Endothelial cell of umbilical vein (primary cell): Measurements from ENCODE around the gene ASIC4. TPM values are rescaled to one million over a fixed set of nuclear protein-coding genes. Genes with fewer than 3 reads are reported as not detected.

Experiments used
- Bru-seq: library from RNA; stranded (reverse); fragments of 400-500 nt; gene quantifications from one replicate; lab custom pipeline; 2021; lab: Mats Ljungman, UMichigan
- BruChase-seq, 2 experiments: library from RNA; stranded (reverse); fragments of 400-500 nt; gene quantifications; one replicate each; lab custom pipeline; 2021; lab: Mats Ljungman, UMichigan
- BruUV-seq: library from RNA; stranded (reverse); fragments of 400-500 nt; replicated peaks from 2 replicates; lab custom pipeline; 2021; lab: Mats Ljungman, UMichigan
- CTCF ChIA-PET: fragments of 300-600, 350-600 bp; sonication (Branson Sonifier 250); formaldehyde crosslinking; loops from one replicate; lab custom pipeline; 2021; ENCODE audit warnings: antibody characterized with exemption, inconsistent platforms; lab: Charles Lee
- POLR2A ChIA-PET: fragments of 300-600, 350-600 bp; sonication (Branson Sonifier 250); formaldehyde crosslinking; loops from one replicate; lab custom pipeline; 2021; ENCODE audit warnings: antibody characterized with exemption, inconsistent platforms; lab: Charles Lee
- DNase-seq: peaks from one replicate; pipeline ENCODE4 v3.0.0-alpha.2; 2011; ENCODE audit warnings: low read depth, low spot score
- FAIRE-seq: peaks from 2 replicates; lab custom pipeline; 2011; peaks lifted over from hg19 to GRCh38; lab: Jason Lieb, UNC
- H2AFZ ChIP-seq: 2 replicates; pipeline ENCODE4 v1.6.0; 2012; ENCODE audit warnings: low read depth, low read length, control low read depth, inconsistent platforms
- H3K27ac ChIP-seq: 2 replicates; pipeline ENCODE4 v1.5.1; 2011; ENCODE audit warnings: low read depth, mild to moderate bottlenecking, control low read depth, low read length, moderate library complexity; ENCODE audit not compliant: insufficient read depth
- H3K27me3 ChIP-seq, 2 experiments: 2 replicates each; pipeline versions ENCODE4 v1.6.0 to v1.6.1; 2011; ENCODE audit warnings: low read length in 2 of 2, mixed read lengths in 1 of 2; ENCODE audit not compliant: control insufficient read depth in 2 of 2, insufficient read depth in 2 of 2
- H3K36me3 ChIP-seq, 2 experiments: 2 replicates in 1 of 2; 3 replicates in 1 of 2; pipeline ENCODE4 v1.5.1; 2011; ENCODE audit warnings: low read length in 2 of 2, mild to moderate bottlenecking in 1 of 2, moderate library complexity in 1 of 2; ENCODE audit not compliant: control insufficient read depth in 2 of 2, insufficient read depth in 2 of 2; ENCODE audit errors: extremely low read depth in 1 of 2
- H3K4me1 ChIP-seq: 3 replicates; pipeline ENCODE4 v1.5.1; 2011; ENCODE audit warnings: mild to moderate bottlenecking, low read length; ENCODE audit not compliant: control insufficient read depth, insufficient read depth; ENCODE audit errors: extremely low read depth
- H3K4me2 ChIP-seq: 2 replicates; pipeline ENCODE4 v1.6.1; 2011; ENCODE audit warnings: low read length, control low read depth, mixed read lengths; ENCODE audit not compliant: insufficient read depth
- H3K4me3 ChIP-seq, 3 experiments: fragments of 200-600 bp in 1 of 3; sonication (generic), shearing (Covaris generic) in 1 of 3; replicated peaks in 1 of 3; 2 replicates each; pipeline ENCODE4 v1.5.1; 2011 to 2016; ENCODE audit warnings: control low read depth in 3 of 3, low read length in 3 of 3, mild to moderate bottlenecking in 2 of 3, inconsistent platforms in 1 of 3, low read depth in 1 of 3, moderate library complexity in 1 of 3; ENCODE audit not compliant: insufficient read depth in 1 of 3
- H3K79me2 ChIP-seq: 2 replicates; pipeline ENCODE4 v1.6.0; 2012; ENCODE audit warnings: low read length, inconsistent platforms; ENCODE audit not compliant: control insufficient read depth, insufficient read depth
- H3K9ac ChIP-seq: replicated peaks from 2 replicates; pipeline ENCODE3; 2011; ENCODE audit warnings: low read length, control low read depth; ENCODE audit not compliant: insufficient read depth; ENCODE audit errors: extremely low read depth
- H3K9me1 ChIP-seq: replicated peaks from 3 replicates; pipeline ENCODE4 v1.6.0; 2011; ENCODE audit warnings: mild to moderate bottlenecking, low read length; ENCODE audit not compliant: control insufficient read depth, insufficient read depth; ENCODE audit errors: extremely low read depth
- H3K9me3 ChIP-seq: replicated peaks from 2 replicates; pipeline ENCODE4 v1.5.1; 2012; ENCODE audit warnings: low read length, inconsistent platforms; ENCODE audit not compliant: control insufficient read depth, insufficient read depth
- H4K20me1 ChIP-seq: replicated peaks from 2 replicates; pipeline ENCODE3; 2011; ENCODE audit warnings: mild to moderate bottlenecking, low read length; ENCODE audit not compliant: control insufficient read depth, insufficient read depth; ENCODE audit errors: extremely low read depth
- EZH2 ChIP-seq: IDR thresholded peaks from 2 replicates; pipeline ENCODE4 v1.6.1; 2012; ENCODE audit warnings: borderline replicate concordance, low read depth, mild to moderate bottlenecking, moderate library complexity, low read length, inconsistent platforms; ENCODE audit not compliant: severe bottlenecking
- FOS ChIP-seq: IDR thresholded peaks from 2 replicates; pipeline ENCODE4 v1.6.1; 2011; ENCODE audit warnings: mild to moderate bottlenecking, low read length, moderate library complexity, borderline replicate concordance; ENCODE audit not compliant: insufficient read depth
- dilution Hi-C: fragments of 300-500 bp; cut with MboI; formaldehyde crosslinking; loops from one replicate; pipeline ENCODE4 v1.15.0; 2019; ENCODE audit warnings: low sequenced_read_pairs; ENCODE audit not compliant: extremely low pct_ligation_motif_present
- intact Hi-C: fragments of 100-400 bp; cut with micrococcal nuclease; formaldehyde crosslinking; loops from one replicate; pipeline ENCODE4 v1.10.0; 2022
- long read RNA-seq: library from polyadenylated mRNA; stranded (forward); transcript quantifications from one replicate; pipeline ENCODE4 v2.0.0, GENCODE V29; 2021
- polyA minus RNA-seq, 3 experiments: library from RNA; depleted of rRNA, polyadenylated mRNA; stranded (reverse); fragments of >200 nt; gene quantifications; 1 replicate in 1 of 3; 2 replicates in 2 of 3; pipeline ENCODE4 v1.2.3, GENCODE V29; 2011
- polyA plus RNA-seq, 4 experiments: library from polyadenylated mRNA; depleted of rRNA in 3 of 4; stranded (reverse) in 3 of 4; unstranded in 1 of 4; fragments of >200 nt; gene quantifications; 2 replicates each; pipeline versions ENCODE4 v1.2.1 to v1.2.3, GENCODE V29; 2011 to 2012; ENCODE audit warnings: missing spikeins in 1 of 4
- total RNA-seq: library from RNA; stranded (reverse); gene quantifications from 2 replicates; pipeline ENCODE4 v1.2.3, GENCODE V29; 2021
- TF ChIP-seq, protein P1 (sequence below), 2 donors: IDR thresholded peaks; 1 replicate in 1 of 2; 2 replicates in 1 of 2; pipeline ENCODE4 v1.5.1; 2011; ENCODE audit warnings: low read length in 2 of 2, mild to moderate bottlenecking in 2 of 2, moderate library complexity in 2 of 2, control low read depth in 1 of 2, inconsistent platforms in 1 of 2, low read depth in 1 of 2; ENCODE audit not compliant: insufficient read depth in 1 of 2; ENCODE audit errors: extremely low read depth in 1 of 2

ASIC4 gene, protein sequence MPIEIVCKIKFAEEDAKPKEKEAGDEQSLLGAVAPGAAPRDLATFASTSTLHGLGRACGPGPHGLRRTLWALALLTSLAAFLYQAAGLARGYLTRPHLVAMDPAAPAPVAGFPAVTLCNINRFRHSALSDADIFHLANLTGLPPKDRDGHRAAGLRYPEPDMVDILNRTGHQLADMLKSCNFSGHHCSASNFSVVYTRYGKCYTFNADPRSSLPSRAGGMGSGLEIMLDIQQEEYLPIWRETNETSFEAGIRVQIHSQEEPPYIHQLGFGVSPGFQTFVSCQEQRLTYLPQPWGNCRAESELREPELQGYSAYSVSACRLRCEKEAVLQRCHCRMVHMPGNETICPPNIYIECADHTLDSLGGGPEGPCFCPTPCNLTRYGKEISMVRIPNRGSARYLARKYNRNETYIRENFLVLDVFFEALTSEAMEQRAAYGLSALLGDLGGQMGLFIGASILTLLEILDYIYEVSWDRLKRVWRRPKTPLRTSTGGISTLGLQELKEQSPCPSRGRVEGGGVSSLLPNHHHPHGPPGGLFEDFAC
- total RNA-seq: not detected in 2 replicates
- not detected in 2 replicates for polyA plus RNA-seq
- polyA plus RNA-seq (2011; cell fraction: cytosol; rRNA removed): not detected in 2 replicates
- polyA plus RNA-seq (2011; cell fraction: nucleus; rRNA removed): 0.05 TPM in 1 of 2 replicates, not detected in the other
- not detected in 2 replicates for polyA plus RNA-seq (2012)
- polyA minus RNA-seq: 0.08 and 0.83 TPM in 2 replicates
- polyA minus RNA-seq (2011; cell fraction: cytosol; rRNA and poly(A)+ RNA removed): not detected
- polyA minus RNA-seq (2011; cell fraction: nucleus; rRNA and poly(A)+ RNA removed): 0.14 TPM in 1 of 2 replicates, not detected in the other
- Bru-seq, nascent RNA: not detected
- BruChase-seq, experiment 1, labeled RNA remaining after a 6-hour chase: percentile 12 among the genes with signal in this experiment
- BruChase-seq, experiment 2, labeled RNA remaining after a 2-hour chase: percentile 4 among the genes with signal in this experiment
- long read RNA-seq: 0 reads

DNA sequence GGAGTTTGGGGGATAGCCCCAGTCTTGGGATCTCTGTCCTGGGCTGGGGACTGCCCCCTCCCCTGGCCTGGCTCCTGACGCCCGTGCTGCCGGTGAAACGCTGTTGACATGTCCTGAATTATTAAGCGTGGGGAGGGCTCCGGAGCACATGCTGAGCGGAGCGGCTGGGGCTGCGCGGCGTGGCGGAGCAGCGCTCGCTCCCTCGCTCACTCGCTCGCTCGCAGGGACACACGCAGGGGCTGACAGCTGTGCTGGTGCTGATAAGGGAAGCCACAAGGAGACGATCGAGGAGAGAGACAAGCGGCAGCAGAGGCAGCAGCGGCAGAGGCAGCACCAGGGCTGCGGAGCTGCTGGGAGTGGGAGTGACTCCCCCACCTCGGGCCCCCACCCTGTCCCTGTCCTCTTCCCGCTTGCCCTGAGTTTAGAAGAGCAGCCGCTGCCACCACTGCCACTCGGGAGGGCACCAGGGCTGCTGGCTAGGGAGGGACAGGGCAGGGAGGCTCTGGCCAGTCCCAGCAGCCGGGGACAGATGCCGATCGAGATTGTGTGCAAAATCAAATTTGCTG is at the start of gene ASIC4:
Gene ASIC4, plus strand, starts transcription at position 287 of the 566 bp plus-strand sequence. Its CDS starts 243 bp downstream, at position 530.
- peaks cover 60 to 67% of the 10 kb centered on the region in 2 experiments for H3K27me3 ChIP-seq
- no peaks in the 10 kb centered on the region for H3K79me2 ChIP-seq
- DNase-seq (no peak), FAIRE-seq (no peak)
- no peaks in the 10 kb centered on the region for H3K4me1 ChIP-seq
- POLR2A ChIA-PET: no interaction called here
- dilution Hi-C loops (no loop called here), intact Hi-C loops (no loop called here)
- H3K36me3 ChIP-seq: no peaks in the 10 kb centered on the region
- CTCF ChIA-PET: interaction anchor here (1.2 to 6.6 kb wide), 3 partner anchors 8 to 19 kb away, joined by 3 to 39 read pairs (median 8); a partner anchor contains a TSS
- H3K27ac ChIP-seq: no peak within 1 kb of the TSS
- TF ChIP-seq FOS: no peak
- peak; percentile 59 for TF ChIP-seq EZH2
- TF ChIP-seq, protein P1, sequence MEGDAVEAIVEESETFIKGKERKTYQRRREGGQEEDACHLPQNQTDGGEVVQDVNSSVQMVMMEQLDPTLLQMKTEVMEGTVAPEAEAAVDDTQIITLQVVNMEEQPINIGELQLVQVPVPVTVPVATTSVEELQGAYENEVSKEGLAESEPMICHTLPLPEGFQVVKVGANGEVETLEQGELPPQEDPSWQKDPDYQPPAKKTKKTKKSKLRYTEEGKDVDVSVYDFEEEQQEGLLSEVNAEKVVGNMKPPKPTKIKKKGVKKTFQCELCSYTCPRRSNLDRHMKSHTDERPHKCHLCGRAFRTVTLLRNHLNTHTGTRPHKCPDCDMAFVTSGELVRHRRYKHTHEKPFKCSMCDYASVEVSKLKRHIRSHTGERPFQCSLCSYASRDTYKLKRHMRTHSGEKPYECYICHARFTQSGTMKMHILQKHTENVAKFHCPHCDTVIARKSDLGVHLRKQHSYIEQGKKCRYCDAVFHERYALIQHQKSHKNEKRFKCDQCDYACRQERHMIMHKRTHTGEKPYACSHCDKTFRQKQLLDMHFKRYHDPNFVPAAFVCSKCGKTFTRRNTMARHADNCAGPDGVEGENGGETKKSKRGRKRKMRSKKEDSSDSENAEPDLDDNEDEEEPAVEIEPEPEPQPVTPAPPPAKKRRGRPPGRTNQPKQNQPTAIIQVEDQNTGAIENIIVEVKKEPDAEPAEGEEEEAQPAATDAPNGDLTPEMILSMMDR (IDR thresholded peaks at IDR 0.05; ENCODE audit: extremely low read depth in 1 of 2, insufficient read depth in 1 of 2, low read depth in 1 of 2, low read length in 2 of 2): no peak
- H2AFZ ChIP-seq: no peak within 1 kb of the TSS
- no peak within 1 kb of the TSS for H3K4me3 ChIP-seq
- H4K20me1 ChIP-seq: no peaks in the 10 kb centered on the region
- no peaks in the 10 kb centered on the region for H3K9me3 ChIP-seq
- no peaks in the 10 kb centered on the region for H3K9me1 ChIP-seq
- H3K4me2 ChIP-seq: no peak within 1 kb of the TSS
- no TSS peak for BruUV-seq
- no peak within 1 kb of the TSS for H3K9ac ChIP-seq
